GM23338 (cell line): ENCODE results near the gene NLGN1.

Experiments
- CTCF ChIP-seq, 2 experiments: fragments of 200-600 bp in 1 of 2; sonication (generic) in 1 of 2; conservative IDR thresholded peaks; 2 replicates each; pipeline versions ENCODE4 v1.5.1 to v1.6.1; 2016 to 2017; ENCODE audit warnings: antibody characterized with exemption in 2 of 2, low read depth in 2 of 2, mild to moderate bottlenecking in 2 of 2, moderate library complexity in 1 of 2
- ETS1 ChIP-seq: IDR thresholded peaks from 2 replicates; pipeline ENCODE4 v1.6.1; 2016; ENCODE audit warnings: antibody characterized with exemption
- EZH2 ChIP-seq: fragments of 200-600 bp; sonication (generic); IDR thresholded peaks from one replicate; pipeline ENCODE4 v1.8.0; 2017; ENCODE audit warnings: antibody characterized with exemption, mild to moderate bottlenecking, low read depth; ENCODE audit not compliant: unreplicated experiment
- EZH2phosphoT487 ChIP-seq: fragments of 200-600 bp; sonication (generic); IDR thresholded peaks from one replicate; pipeline ENCODE4 v1.8.1; 2018; ENCODE audit warnings: antibody characterized with exemption; ENCODE audit not compliant: unreplicated experiment
- JUNB ChIP-seq: IDR thresholded peaks from one replicate; pipeline ENCODE4 v1.6.1; 2016; ENCODE audit warnings: antibody characterized with exemption; ENCODE audit not compliant: unreplicated experiment
- POLR2AphosphoS5 ChIP-seq: IDR thresholded peaks from 2 replicates; pipeline ENCODE4 v1.6.1; 2016; ENCODE audit warnings: antibody characterized with exemption, low read depth
- REST ChIP-seq: IDR thresholded peaks from one replicate; pipeline ENCODE4 v1.6.1; 2018; ENCODE audit warnings: antibody characterized with exemption; ENCODE audit not compliant: unreplicated experiment
- ZNF331 ChIP-seq: fragments of 250-450 bp; sonication (Bioruptor Pico); IDR thresholded peaks from 2 replicates; pipeline ENCODE4 v1.5.0; 2020; ENCODE audit warnings: low read depth, mild to moderate bottlenecking, moderate library complexity
- ZNF462 ChIP-seq: fragments of 250-450 bp; sonication (Bioruptor Pico); IDR thresholded peaks from 2 replicates; pipeline ENCODE4 v1.5.0; 2020; ENCODE audit warnings: mild to moderate bottlenecking, moderate library complexity

GRCh38 chr3:173395412-173396181 lies 1.9 kb upstream of the NLGN1 start:
- TF ChIP-seq EZH2 = peak; percentile 42
- TF ChIP-seq CTCF (conservative IDR thresholded peaks at IDR 0.05; ENCODE audit: low read depth in 2 of 2) = no peak
- TF ChIP-seq REST = no peak
- TF ChIP-seq POLR2AphosphoS5 = peak; percentile 82
- no peak for TF ChIP-seq ZNF331 (CRISPR knock-in tag)
- TF ChIP-seq JUNB = no peak
- no peak for TF ChIP-seq EZH2phosphoT487
- TF ChIP-seq ETS1 = 0 out of 2 replicates have a peak, but pooled peaks have one; percentile 12
- no peak for TF ChIP-seq ZNF462 (CRISPR knock-in tag)
